Stimulated activated CD4-positive, alpha-beta T cell treated with anti-CD3 and anti-CD28 coated beads, Interleukin-2, amount 100 ng/mL, for 48 hours (primary cell): ENCODE results near the gene MSX2.

Experiments used
- DNase-seq, 2 donors: peaks; one replicate each; pipeline ENCODE4 v3.0.0-alpha.2; 2020

The MSX2 gene

DNA sequence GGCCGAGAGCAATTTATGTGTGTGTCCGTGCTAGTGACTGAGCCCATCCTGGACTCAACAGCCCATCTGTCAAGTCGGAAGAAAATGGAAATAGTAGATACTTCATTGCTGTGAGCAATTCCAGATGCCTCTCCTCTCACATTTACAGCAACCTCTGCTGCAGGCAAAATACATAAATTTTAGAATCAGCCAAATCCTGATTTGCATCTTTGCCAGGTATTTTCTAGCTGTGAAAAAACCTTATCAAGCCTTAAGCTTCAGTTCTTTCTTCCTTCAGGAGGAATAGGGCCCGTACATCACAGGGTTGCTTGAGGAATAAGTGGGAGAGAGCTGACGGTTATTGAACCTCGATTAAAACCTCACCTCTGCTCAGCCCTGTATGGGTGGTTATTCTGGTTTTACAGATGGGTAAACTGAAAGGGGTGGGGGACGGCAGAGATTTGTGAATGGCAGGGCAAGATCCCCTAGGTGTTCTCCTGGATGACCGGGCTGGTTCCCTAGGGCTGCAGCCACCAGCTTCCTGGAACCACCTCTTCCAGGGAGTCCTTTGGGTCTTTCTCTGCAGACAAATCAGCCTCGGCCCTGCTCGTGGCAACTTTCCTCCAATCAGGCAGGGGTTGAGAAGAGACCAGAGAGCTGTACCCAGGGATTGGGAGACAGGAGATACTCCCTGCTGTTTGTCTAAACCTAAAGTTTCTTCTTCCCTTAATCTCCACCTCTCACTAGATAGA, 5.3 kb upstream of the MSX2 start:
- no peak for DNase-seq

DNA sequence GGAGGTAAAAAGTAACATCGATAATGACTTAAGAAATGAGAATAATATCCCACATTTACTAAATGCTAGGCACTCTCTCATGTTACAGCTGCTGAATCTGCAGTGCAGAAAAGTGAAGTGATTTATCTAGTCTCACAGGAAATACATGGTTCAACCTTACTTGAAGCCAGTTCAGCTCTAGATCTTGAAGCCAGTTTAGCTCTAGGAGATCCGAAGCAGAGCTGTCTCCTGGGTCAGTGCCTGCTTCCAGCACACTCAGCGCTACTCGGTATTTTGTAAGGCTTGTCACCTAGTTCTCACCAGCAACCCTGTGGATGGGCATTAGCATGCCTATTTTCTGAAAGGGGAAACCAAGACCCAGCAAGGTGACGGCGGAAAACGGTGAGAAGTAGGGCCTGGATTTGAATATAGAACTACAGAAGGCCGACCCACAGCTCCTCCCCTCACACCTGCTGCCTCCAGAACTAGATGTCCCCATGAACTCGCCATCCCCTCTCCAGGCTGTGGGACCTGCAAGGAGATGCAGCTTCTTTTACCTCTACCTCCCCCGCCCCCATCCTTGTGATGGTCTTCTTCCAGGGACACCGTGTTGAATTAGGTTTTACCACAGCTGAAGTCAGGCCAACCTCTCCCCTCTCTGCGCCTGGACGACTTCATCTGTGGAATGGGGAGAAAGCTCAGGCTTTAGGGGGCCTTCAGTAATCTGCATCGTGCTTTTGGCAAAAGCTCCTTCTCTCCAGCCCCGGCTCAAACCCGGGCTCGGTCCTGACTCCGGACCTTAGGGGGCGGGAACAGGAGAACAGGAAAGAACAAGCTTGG, 4.4 kb upstream of the MSX2 start:
- no peak for DNase-seq

DNA sequence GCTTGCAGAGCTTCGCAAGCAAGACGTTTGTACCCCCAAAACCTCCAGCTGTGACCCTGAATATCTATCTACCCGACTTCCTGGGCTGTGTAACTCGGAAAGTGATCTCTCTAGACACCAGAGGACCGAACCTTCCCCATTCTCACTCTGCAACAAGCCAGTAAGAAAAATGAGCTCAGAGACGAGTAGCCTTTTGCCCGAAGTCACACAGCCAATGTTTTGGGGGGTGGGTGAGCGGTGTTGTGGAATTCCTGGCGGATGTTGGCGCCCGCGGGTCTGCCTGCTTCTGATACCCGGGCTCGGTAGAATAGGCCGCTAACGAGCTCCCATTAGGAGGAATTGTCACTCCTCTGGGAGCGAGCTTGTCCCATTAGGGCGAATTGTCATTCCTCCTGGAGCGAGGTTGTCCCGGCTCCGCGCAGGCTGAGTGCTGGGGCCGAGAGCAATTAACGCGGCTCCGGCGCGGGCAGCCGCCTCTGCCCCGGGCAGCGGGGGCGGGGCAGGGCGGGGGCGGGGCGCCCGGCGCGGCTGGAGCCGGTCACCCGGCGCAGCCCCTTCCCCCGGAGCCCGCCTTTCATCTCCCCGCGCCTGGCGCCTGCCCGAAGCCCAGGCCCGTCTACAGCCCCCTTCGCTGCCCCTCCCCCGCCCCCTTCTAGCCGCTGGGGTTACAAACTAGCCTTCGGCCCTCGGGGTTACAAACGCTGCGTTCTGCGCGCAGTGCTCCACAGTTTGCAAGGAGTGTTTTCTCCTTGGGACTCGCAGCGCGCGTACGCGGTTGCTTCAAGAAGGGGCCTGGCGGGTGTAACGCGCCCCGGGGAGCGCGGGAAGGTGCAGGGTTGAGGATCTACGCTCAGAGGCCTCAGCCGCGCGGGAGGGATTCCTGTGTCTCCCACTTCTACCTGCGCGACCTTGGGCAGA, 3.5 kb upstream of the MSX2 start:
- DNase-seq: no peak

DNA sequence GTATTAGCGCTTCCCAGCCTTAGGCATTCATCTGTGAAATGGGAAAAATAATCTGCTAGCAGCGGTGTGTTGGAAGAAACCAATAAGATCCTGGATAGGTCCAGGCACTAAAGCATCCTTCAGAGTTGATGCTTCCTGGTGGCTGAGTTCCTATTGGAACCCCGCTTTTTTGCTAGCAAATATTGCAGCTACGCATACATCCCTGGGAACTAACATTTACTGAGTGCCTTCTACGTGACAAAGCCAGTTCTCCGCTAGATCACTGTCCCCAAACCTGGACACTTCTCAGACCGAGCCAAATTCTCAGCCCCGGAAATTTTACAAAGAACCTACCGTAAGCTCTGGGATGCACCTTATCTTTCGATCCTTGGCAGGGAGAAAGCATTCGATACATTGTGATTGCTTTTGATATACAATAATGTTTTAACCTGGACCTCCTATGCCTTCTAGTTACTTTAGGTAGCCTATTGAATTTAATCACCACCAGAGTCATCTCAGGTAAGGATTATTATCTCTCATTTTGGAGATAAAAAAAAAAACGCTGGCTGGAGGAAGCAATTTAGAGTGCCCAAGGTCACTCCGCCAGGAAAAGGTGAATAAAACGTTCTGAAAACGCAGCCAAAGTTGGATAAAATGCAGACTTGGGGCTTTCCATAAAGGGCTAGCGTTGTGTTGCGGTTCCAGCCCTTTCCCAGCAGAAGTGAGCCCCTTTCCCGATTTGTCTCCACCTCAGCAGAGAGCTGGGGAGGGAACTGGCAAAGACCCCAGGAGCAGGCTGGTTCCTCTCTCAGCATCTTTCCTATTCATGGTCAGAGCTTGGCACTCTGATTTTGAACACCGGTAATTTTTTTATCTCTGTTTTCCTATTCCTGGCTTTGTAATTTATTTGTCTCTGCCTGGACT, 2.6 kb upstream of the MSX2 start:
- DNase-seq: no peak

DNA sequence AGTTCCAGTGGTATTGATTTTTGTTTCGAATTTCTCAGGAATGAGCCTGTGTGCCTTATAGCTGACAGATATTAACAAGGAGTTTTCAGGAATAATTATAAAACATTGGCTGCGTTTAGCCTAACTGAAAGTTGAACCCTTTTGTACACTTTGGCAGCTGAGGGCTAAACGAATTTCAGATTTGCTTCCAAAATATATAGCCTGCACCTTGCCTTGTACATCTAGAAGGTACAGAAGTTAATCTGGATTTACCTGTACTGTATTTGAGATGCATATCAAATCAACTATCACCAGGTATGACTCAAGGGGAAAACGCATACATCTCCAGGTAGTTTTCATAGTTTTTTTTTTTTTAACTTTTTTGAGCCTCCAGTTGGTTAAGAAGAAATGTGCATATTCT, 1.9 kb upstream of the MSX2 start:
- DNase-seq: no peak

DNA sequence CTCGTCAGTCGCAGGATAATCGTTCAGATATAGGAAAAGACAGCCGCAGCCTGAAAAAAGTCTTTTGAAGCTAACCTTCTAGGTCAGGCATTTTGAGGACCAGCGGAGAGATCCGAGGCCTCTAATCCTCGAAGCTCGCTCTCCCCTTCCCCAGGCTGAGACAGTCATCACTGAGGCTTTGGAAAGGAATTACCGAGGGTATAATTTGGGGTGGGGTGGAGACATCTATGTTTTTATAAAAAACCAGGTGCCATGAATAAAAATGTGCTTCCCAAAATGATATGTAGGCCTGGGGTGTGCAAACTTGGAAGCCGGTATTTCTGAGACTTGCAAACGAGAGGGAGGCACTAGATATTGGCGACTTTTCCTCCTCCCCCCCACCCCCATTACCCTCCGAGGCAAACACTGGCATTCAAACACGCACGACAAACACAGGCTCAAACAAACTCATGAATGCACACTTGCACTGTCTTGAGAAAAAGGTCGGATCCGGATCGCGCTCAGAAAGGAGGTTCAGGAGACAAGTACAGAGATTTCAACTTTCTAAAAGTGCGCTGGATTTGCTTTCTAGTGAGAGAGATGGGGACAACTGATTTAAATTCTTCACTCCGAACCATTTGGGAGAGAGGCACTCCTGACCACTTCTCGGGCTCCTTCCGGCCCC, 935 bp upstream of the MSX2 start:
- DNase-seq: no peak

DNA sequence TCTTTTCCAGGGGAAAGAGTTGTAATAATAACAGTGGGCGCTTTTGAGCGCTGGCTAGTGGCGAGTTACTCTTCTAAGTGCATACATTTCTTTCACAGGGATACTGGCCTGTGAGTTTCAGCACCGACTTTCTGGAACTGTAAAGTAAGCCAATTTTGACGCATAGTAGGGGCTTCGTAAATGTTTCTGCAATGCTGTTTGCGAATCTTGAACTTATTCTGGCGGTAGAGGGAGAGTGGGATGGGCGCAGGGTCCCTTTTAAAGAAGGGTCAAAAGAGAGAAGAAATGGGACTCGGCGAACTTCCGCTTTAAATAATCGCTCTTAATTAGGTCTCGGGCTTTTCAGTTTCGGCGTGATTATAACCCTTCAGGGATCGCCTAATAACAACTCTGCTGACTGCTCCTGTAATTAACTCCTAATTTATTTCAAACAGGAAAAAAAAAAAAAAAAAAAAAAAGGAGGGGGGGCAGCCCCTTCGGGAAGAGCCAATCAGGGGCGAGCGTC, 351 bp upstream of the MSX2 start:
- DNase-seq: no peak

DNA sequence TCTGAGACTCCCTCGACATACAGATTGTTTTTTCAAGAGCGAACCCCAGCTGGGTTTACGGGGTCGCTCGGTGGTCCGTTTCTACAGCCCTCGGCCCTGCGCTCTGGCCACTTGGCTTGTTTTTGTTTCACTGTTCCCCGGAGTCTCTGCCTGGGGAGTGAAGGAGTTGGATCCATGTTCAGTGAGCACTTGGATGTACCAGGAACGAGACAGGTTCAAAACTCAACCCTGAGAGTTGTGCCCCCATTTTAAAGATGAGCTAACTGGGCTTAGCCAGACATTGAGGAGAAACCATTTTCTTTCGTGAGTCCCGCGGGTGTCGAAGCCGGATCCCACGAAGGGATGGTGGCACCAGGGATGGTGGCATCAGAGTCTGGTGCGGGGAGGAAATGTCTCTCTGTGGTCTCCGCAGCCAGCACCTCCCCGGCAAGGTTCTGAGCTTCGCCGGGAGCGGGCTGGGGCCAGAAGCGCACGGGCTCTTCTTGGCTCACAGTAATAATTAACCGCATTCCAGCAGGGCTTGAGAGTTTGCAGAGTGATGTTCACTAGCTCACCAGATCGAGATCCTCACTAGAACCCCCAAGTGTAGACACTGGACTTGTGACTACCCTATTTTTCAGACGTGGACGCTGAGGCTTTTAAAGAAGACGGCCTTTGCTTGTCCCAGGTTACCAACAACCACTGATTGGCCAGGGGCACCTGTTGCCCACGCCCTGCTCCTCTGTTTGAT, 1.0 kb downstream of the MSX2 start:
- no peak for DNase-seq

DNA sequence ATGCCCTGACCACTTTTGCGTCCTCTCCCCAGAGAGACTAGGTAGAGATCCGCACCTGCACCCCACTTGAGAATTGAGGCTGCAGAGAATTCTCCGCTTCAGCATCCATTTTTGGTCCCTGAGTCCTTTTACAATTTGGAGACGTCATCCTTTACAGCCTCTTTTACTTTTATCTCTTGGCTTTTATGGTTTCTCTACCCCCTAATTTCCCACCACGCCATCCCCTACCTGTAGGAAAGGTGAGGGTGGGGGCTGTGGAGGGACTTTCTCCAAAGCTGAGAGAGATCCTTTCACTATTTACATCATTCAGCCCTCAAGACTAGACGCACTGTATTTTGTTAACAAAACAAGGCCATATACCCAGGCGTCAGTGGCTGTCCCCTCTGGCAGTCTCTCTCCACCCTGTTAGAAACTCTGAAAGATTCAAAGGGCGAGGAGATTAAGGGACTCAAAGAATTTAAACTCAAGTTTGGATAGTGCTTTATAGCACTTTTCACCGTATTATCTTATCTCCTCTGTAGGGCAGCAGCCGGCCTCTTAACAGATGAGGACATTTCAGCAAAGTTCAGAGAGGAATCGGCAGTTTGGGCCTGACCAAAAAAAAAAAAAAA, 1.7 kb downstream of the MSX2 start:
- DNase-seq: no peak

DNA sequence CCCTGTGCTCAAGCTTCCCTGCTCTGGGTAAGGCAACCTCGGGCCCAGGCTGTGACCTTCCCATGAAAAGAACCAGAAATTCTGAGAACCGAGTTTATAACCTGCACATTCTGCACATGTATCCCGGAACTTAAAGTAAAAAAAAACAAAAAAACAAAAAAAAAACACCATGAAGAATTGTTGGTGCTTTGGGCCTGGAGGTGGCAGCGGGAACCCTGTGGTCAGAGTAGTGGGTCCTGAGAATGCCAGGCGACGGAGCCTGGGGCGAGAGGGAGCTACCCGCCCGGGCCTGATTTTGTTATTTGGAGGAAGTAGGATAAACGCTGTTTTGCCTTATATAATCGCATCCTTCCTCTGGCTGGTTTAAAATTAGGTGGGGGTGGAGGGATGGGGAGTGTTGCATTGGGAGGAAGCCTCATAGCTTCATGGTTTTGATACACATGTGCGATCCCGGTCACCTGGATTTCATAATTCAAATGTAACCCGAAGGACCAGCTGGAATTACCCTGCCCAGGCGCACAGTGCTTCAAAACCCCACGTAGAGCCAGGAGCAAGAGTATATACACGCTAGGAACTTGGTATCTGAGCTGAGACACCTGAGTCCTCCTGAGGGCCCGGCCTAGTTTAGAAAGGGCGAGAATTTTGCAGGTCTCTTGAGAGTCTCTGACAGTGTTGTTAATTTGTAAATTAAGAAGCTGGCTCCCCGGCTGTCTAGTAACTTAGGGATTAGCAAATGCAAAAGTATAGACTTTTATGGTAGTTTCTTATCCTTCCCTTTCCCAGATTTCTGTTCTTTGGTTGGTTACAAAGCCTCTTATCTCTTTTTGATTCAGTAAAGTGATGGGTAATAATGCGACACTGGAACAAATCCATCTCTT, 2.8 kb downstream of the MSX2 start:
- DNase-seq: no peak

DNA sequence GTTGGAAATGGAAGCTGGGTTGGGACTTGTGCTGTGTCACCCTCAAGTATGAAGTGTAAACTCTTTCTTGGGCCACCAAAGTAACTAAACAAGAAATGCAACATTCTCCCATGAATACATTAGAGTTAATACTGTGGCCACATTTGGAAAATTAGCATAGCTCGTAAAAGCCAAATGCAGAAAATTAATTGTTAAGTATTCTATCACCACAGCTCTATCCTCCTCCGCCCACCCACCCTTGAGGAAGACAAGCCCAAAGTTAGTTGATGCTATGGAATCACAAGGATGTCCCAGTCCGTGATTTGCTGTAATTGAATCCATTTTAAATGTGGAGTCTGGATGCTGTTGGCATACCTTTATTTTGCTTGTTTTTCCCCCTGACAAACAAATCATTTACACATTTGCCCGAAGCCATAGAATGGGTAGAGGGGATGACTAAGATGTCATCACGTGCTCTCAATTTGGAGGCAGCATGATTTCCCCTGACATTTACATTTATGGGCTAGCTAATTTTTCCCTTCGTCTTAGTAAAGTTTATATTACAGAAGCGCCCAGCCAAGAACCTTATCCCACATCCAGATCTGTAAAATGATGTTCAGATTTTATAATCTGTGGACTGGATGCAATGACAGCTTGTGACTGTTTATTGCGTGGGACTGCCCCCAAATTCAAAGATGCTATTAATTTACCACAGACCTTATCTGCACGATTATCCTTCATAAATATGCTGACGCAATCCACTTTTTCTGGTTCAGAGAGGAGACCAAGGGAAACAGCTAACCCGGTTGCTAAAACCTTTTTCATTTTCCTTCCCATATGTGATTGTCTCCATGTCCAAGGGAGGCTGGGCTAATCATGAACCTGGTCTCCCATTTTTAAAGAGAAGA, 3.7 kb downstream of the MSX2 start:
- DNase-seq: no peak

DNA sequence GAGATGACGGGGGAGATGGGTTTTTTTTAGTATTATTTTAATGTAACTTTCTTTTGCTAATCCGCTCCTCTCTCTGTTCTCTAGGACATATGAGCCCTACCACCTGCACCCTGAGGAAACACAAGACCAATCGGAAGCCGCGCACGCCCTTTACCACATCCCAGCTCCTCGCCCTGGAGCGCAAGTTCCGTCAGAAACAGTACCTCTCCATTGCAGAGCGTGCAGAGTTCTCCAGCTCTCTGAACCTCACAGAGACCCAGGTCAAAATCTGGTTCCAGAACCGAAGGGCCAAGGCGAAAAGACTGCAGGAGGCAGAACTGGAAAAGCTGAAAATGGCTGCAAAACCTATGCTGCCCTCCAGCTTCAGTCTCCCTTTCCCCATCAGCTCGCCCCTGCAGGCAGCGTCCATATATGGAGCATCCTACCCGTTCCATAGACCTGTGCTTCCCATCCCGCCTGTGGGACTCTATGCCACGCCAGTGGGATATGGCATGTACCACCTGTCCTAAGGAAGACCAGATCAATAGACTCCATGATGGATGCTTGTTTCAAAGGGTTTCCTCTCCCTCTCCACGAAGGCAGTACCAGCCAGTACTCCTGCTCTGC, 4.8 kb downstream of the MSX2 start:
- no peak for DNase-seq

DNA sequence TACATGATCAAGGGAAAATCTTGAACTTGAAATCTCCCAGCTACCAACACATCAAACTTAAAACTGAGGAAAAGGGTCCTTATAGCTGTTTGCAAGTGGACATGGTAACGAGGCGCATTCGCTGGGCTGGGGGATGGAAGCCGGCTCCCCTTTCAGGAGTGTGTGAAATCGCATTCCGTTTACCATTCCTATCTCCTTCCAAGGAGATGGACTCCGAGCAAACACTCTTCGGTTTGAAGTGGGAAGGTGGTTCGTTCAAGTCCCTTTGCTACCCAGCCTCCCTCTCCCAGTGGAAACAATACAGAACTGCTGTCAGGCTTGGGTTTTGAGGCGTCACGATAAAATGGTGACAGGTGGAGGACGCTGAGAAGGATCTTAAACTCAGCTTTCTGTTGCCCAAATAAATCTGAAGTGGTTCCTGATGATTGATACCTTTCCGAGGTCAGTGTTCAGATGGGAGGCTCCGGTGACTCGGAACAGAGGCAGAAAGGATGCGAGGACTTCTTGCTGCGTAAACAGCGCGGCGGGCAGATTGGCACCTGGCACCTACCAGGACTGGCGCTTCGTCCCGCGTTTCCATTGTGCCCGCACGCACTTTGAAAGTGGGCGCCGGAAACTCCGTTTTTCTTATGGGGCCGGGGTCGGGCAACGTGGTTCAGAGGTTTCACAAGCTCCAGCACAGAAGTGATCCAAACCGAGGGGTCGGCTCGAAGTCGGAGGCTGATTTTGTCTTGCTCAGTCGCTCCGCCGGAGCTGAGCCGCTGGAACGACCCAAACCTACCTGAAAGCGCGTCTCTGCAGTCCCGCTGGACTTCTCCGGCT, 7.0 kb downstream of the MSX2 start:
- DNase-seq: no peak

DNA sequence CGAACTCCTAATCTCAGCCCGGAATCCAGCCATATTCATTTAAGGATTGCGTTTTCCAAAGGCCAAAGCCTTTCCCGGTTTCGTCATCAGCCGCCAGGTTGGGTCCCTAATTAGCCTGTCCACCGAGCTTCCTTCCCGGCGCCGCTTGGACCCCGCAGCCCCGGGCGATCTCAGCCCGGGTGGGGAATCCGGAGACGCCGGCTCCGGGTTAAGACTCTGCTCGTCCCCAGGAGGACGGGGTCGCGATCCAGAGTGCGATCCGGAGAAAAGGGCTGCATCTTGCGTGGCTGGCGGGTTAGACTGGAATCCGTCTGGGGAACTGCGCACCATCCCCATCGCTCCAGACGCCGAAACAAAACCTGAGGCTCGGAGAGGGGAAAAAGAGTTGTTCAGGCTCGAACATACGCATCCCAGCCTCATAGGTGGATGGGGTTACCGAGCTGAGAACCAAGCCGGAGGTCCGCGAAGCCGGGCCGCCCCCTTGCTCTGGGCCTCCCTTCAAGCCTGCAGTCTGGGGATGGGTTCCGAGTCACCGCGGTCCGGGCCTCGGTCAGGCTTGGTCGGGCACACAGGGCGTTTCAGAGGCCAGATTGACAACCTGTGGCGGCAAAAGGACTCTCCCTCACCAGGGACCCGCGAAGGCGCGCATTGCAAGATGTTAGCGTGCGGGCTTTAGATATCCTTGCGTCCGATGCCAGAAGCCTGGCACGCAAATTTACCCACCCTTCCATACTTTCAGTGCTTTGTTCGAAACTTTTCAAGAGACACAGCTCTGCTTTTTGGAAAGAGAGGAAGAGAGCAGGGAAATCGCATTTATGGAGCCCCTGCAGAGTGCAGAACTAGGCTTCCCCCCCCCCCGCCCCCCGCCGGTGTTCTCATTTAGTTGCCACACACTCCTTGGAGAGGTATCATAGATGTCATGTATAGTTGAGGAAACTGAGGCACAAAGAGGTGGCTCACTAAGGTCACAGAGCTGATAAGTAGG, 7.9 kb downstream of the MSX2 start:
- DNase-seq: no peak

DNA sequence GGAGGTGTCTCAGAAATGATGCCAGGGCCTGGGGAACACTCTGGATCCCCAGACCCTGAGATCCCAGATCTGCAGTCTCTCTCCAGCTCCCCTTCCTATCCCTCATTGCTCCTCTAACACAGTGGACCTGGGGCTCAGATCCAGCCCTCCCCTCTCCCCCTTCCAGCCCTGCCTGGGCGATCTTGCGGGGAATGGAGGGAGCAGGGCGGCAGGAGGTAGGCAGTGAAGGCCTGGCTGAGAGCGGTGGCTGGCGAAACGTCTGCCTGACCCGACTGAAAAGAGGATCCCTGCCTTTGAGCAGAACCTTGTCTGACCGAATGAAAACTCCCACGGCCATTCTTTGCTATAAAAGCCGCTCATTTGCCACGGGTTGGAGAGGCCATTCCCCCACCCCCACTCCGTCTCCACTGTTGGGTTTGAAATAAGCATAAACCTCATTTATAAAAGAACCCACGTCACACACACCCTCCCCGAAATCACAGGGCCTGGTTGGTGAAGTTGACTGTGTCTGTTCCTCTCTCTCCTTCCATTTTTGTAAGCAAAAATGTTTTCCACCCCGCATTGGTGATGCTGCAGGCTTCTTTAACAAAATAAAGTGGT, 8.8 kb downstream of the MSX2 start:
- DNase-seq: no peak
